MM.1S (cell line): ENCODE measurements around the gene CCL26.
A peak's percentile ranks its signal among the peaks of the same experiment; 100 is the strongest.

Experiments
- DNase-seq: peaks from one replicate; pipeline ENCODE4 v3.0.0-alpha.2; 2015
- H2AFZ ChIP-seq: fragments of 300-600 bp; sonication (generic); 2 replicates; pipeline ENCODE4 v1.6.0; 2016; ENCODE audit warnings: antibody characterized with exemption, low read length
- H3F3A ChIP-seq: fragments of 300-600 bp; sonication (generic); 2 replicates; pipeline ENCODE4 v1.6.1; 2016; ENCODE audit warnings: mild to moderate bottlenecking, antibody characterized with exemption, low read length, moderate library complexity, mixed read lengths; ENCODE audit not compliant: insufficient read depth
- H3K27ac ChIP-seq: fragments of 300-600 bp; sonication (generic); 2 replicates; pipeline ENCODE4 v1.5.1; 2016; ENCODE audit warnings: mild to moderate bottlenecking, low read length
- H3K27me3 ChIP-seq: fragments of 300-600 bp; sonication (generic); replicated peaks from 2 replicates; pipeline ENCODE4 v1.6.0; 2016; ENCODE audit warnings: low read length; ENCODE audit not compliant: insufficient read depth
- H3K36me3 ChIP-seq: fragments of 300-600 bp; sonication (generic); replicated peaks from 2 replicates; pipeline ENCODE4 v1.6.1; 2016; ENCODE audit warnings: mild to moderate bottlenecking, low read length, mixed read lengths; ENCODE audit not compliant: insufficient read depth
- H3K4me1 ChIP-seq: fragments of 300-600 bp; sonication (generic); 2 replicates; pipeline ENCODE4 v1.6.1; 2016; ENCODE audit warnings: low read length, mixed read lengths
- H3K4me2 ChIP-seq: fragments of 300-600 bp; sonication (generic); 2 replicates; pipeline ENCODE4 v1.6.0; 2016; ENCODE audit warnings: low read depth, low read length
- H3K4me3 ChIP-seq: fragments of 300-600 bp; sonication (generic); 2 replicates; pipeline ENCODE4 v1.5.1; 2016; ENCODE audit warnings: low read length, mixed read lengths
- H3K79me2 ChIP-seq: fragments of 300-600 bp; sonication (generic); 2 replicates; pipeline ENCODE4 v1.6.1; 2016; ENCODE audit warnings: mixed run types, low read length, mixed read lengths
- H3K9ac ChIP-seq: fragments of 300-600 bp; sonication (generic); 2 replicates; pipeline ENCODE4 v1.6.1; 2016; ENCODE audit warnings: low read length, mixed read lengths
- H3K9me2 ChIP-seq: fragments of 300-600 bp; sonication (generic); replicated peaks from 2 replicates; pipeline ENCODE4 v1.6.1; 2016; ENCODE audit warnings: mild to moderate bottlenecking, low read length, mixed read lengths; ENCODE audit not compliant: insufficient read depth
- H3K9me3 ChIP-seq: fragments of 300-600 bp; sonication (generic); replicated peaks from 2 replicates; pipeline ENCODE4 v1.6.1; 2016; ENCODE audit warnings: mild to moderate bottlenecking, low read length, mixed read lengths; ENCODE audit not compliant: insufficient read depth
- H4K20me1 ChIP-seq: fragments of 300-600 bp; sonication (generic); 2 replicates; pipeline ENCODE4 v1.6.1; 2016; ENCODE audit warnings: mild to moderate bottlenecking, low read length, moderate library complexity, mixed read lengths; ENCODE audit not compliant: insufficient read depth
- CTCF ChIP-seq: fragments of 300-600 bp; sonication (generic); IDR thresholded peaks from 2 replicates; pipeline ENCODE4 v1.5.1; 2016; ENCODE audit warnings: antibody characterized with exemption, low read length, mixed read lengths
- EZH2 ChIP-seq: fragments of 300-600 bp; sonication (generic); optimal IDR thresholded peaks from 2 replicates; pipeline ENCODE3; 2017; ENCODE audit warnings: low read depth, mild to moderate bottlenecking, antibody characterized with exemption, low read length, mixed read lengths
- EZH2phosphoT487 ChIP-seq: fragments of 300-600 bp; sonication (generic); IDR thresholded peaks from 2 replicates; pipeline ENCODE4 v1.6.1; 2018; ENCODE audit warnings: antibody characterized with exemption, low read length

Gene CCL26

GRCh38 chr7:75756991-75757676 lies 14.9 kb downstream of the CCL26 start:
- TF ChIP-seq EZH2 (no peak), CTCF (peak; percentile 45), EZH2phosphoT487 (no peak)
- no peaks in the 10 kb centered on the region for H3K4me1 ChIP-seq

GRCh38 chr7:75756206-75756990 lies 15.6 kb downstream of the CCL26 start:
- Histone ChIP-seq H3F3A (no peaks in the 10 kb centered on the region), H2AFZ (no peak overlapping the region), H3K36me3 (no peaks in the 10 kb centered on the region), H4K20me1 (no peaks in the 10 kb centered on the region), H3K27me3 (no peaks in the 10 kb centered on the region), H3K9me3 (no peaks in the 10 kb centered on the region), H3K9me2 (no peaks in the 10 kb centered on the region), H3K4me3 (no peak overlapping the region), H3K4me1 (no peaks in the 10 kb centered on the region), H3K79me2 (no peaks in the 10 kb centered on the region), H3K4me2 (no peak overlapping the region), H3K9ac (no peak overlapping the region), H3K27ac (no peak overlapping the region)
- no peak for DNase-seq
- TF ChIP-seq EZH2phosphoT487 (no peak), EZH2 (no peak), CTCF (no peak)

More at GRCh38 chr7:75756991-75757676, 14.9 kb downstream of the CCL26 start:
- peak; percentile 30 for DNase-seq
- Histone ChIP-seq H3K4me2 (no peak overlapping the region), H3K27ac (no peak overlapping the region), H3K27me3 (no peaks in the 10 kb centered on the region), H4K20me1 (no peaks in the 10 kb centered on the region), H3F3A (no peaks in the 10 kb centered on the region), H3K79me2 (no peaks in the 10 kb centered on the region), H3K9ac (no peak overlapping the region), H3K36me3 (no peaks in the 10 kb centered on the region), H2AFZ (no peak overlapping the region), H3K9me3 (no peaks in the 10 kb centered on the region), H3K9me2 (no peaks in the 10 kb centered on the region), H3K4me3 (no peak overlapping the region)

DNA sequence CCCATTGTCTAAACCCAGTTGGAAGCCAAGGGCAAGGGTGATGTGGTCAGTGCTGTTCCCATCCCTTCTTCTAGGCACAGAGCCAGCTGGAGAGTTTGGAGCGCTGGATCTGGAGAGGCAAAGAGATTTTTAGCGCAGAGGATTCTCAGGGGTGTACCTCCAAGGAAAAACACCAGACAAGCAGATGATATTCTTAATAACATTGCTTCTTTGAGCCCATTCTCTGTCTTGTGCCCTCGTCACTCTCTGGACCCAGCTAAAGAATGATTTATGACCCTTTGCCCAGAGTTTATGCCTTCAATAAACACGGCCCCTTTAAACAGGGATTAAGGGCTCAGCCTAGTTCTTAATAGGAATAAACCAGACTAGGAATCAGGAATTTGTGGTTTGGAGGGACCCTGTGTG lies 28.6 kb downstream of the CCL26 start:
- no peaks in the 10 kb centered on the region; the same call in 1 of the 2 replicates for H3K27me3 ChIP-seq
- H3K4me1 ChIP-seq, result no peaks in the 10 kb centered on the region
- H2AFZ ChIP-seq, result no peak overlapping the region
- TF ChIP-seq CTCF (no peak), EZH2phosphoT487 (no peak), EZH2 (no peak)
- no peaks in the 10 kb centered on the region for H3K79me2 ChIP-seq
- no peaks in the 10 kb centered on the region for H3K9me3 ChIP-seq
- H3F3A ChIP-seq, result peaks cover 9% of the 10 kb centered on the region
- no peak overlapping the region for H3K27ac ChIP-seq
- H3K4me2 ChIP-seq, result no peak overlapping the region
- no peak overlapping the region for H3K9ac ChIP-seq
- H4K20me1 ChIP-seq, result no peaks in the 10 kb centered on the region
- no peaks in the 10 kb centered on the region for H3K9me2 ChIP-seq
- DNase-seq, result no peak
- no peaks in the 10 kb centered on the region for H3K36me3 ChIP-seq
- H3K4me3 ChIP-seq, result no peak overlapping the region
